Measurements from ENCODE around the gene ABHD1. TPM values are rescaled to one million over a fixed set of nuclear protein-coding genes. Genes with fewer than 3 reads are reported as not detected.
"Not testable (repeated sequence)": the region's sequence is repeated elsewhere in the genome, so short reads cannot be mapped to it uniquely, and the experiment has no call there.

ABHD1 gene
- total and polyA plus RNA-seq, 9 donors: 0.86 to 2.4 (median 1.5) TPM; not detected in 2

- DNase-seq: no peak
- Histone ChIP-seq H3K4me1 (ENCODE audit: insufficient read depth) (no peaks in the 10 kb centered on the region), H3K36me3 (no peaks in the 10 kb centered on the region), H3K27ac (no peak overlapping the region), H3K9me3 (no peaks in the 10 kb centered on the region), H3K27me3 (no peaks in the 10 kb centered on the region), H3K4me3 (no peak overlapping the region)
- intact Hi-C loops (cut with DNase I): no loop called here
- TF ChIP-seq CTCF (IDR thresholded peaks at IDR 0.05) (no peak), EP300 (IDR thresholded peaks at IDR 0.05) (no peak), POLR2A (IDR thresholded peaks at IDR 0.05) (no peak)
- WGBS, 3 donors: 21 to 40% (median 28%) methylated on average over 3 of the region's 3 CpGs
Measured at GRCh38 chr2:27105981-27106380, 17.6 kb upstream of the ABHD1 start.

GRCh38 chr2:27108221-27108620 lies 15.4 kb upstream of the ABHD1 start:
- Histone ChIP-seq H3K27ac (no peak overlapping the region), H3K9me3 (no peaks in the 10 kb centered on the region), H3K4me3 (no peak overlapping the region), H3K4me1 (ENCODE audit: insufficient read depth) (no peaks in the 10 kb centered on the region), H3K27me3 (no peaks in the 10 kb centered on the region), H3K36me3 (no peaks in the 10 kb centered on the region)
- 77 to 89% (median 78%) methylated on average over 2 of the region's 2 CpGs for WGBS, 3 donors
- TF ChIP-seq POLR2A (IDR thresholded peaks at IDR 0.05) (no peak), EP300 (IDR thresholded peaks at IDR 0.05) (no peak), CTCF (IDR thresholded peaks at IDR 0.05) (no peak)
- no peak for DNase-seq
- intact Hi-C loops (cut with DNase I): no loop called here

- intact Hi-C loops (cut with DNase I): no loop called here
Measured at GRCh38 chr2:27109083-27109482, 14.5 kb upstream of the ABHD1 start.

GRCh38 chr2:27110603-27111352 lies 12.8 kb upstream of the ABHD1 start:
- H3K27me3 ChIP-seq; H3K4me1 ChIP-seq (ENCODE audit: insufficient read depth); H3K4me3 ChIP-seq; H3K9me3 ChIP-seq; DNase-seq; H3K27ac ChIP-seq; intact Hi-C loops (cut with DNase I); H3K36me3 ChIP-seq: not testable (repeated sequence)
- WGBS, 3 donors: 81 to 83% (median 82%) methylated on average over 24 of the region's 24 CpGs

More at GRCh38 chr2:27109083-27109482, 14.5 kb upstream of the ABHD1 start:
- no peaks in the 10 kb centered on the region for H3K4me1 ChIP-seq (ENCODE audit: insufficient read depth)
- H3K27me3 ChIP-seq: no peaks in the 10 kb centered on the region
- TF ChIP-seq EP300 (IDR thresholded peaks at IDR 0.05) (no peak), POLR2A (IDR thresholded peaks at IDR 0.05) (no peak), CTCF (IDR thresholded peaks at IDR 0.05) (no peak)
- 97 to 99% (median 98%) methylated on average over 3 of the region's 3 CpGs for WGBS, 3 donors
- DNase-seq: no peak
- no peaks in the 10 kb centered on the region for H3K36me3 ChIP-seq
- H3K4me3 ChIP-seq: no peak overlapping the region
- H3K9me3 ChIP-seq: no peaks in the 10 kb centered on the region
- H3K27ac ChIP-seq: no peak overlapping the region

GRCh38 chr2:27111392-27112078 lies 12.1 kb upstream of the ABHD1 start:
- H3K27ac ChIP-seq; H3K27me3 ChIP-seq; H3K4me3 ChIP-seq; H3K9me3 ChIP-seq; H3K36me3 ChIP-seq; H3K4me1 ChIP-seq (ENCODE audit: insufficient read depth); intact Hi-C loops (cut with DNase I); DNase-seq: not testable (repeated sequence)
- WGBS, 3 donors: 93 to 94% (median 94%) methylated on average over 48 to 49 of the region's 49 CpGs
